IMR-90 (cell line): ENCODE results near the gene GOLIM4. TPM values are rescaled to one million over a fixed set of nuclear protein-coding genes. Genes with fewer than 3 reads are reported as not detected.

Experiments used
- ATAC-seq: fragments of 200-7000 bp; cut with Tn5 transposase; 2 replicates; pipeline ENCODE4 v1.9.1; 2020; ENCODE audit warnings: low read depth, mild to moderate bottlenecking, moderate library complexity
- BruUV-seq: library from RNA; stranded (reverse); fragments of 400-500 nt; replicated peaks from 2 replicates; lab custom pipeline; 2021; lab: Mats Ljungman, UMichigan
- CTCF ChIA-PET: fragments of 300-600 bp; formaldehyde crosslinking; extraction: SDS; loops from one replicate; lab custom pipeline; 2021; ENCODE audit warnings: antibody characterized with exemption; lab: Yijun Ruan, JAX
- POLR2A ChIA-PET: fragments of 300-600 bp; sonication (Branson Sonifier 250); formaldehyde crosslinking; loops from one replicate; lab custom pipeline; 2022; ENCODE audit warnings: antibody characterized with exemption; ENCODE audit not compliant: unreplicated experiment; lab: Charles Lee
- DNase-seq: peaks from one replicate; pipeline ENCODE4 v3.0.0; 2013
- H2AFZ ChIP-seq: replicated peaks from 2 replicates; pipeline ENCODE3; 2013; ENCODE audit warnings: low read length, mild to moderate bottlenecking; ENCODE audit not compliant: poor library complexity
- H2AK5ac ChIP-seq: 2 replicates; pipeline ENCODE4 v1.6.1; 2013; ENCODE audit warnings: low read depth, low read length, inconsistent platforms
- H2AK9ac ChIP-seq: replicated peaks from 2 replicates; pipeline ENCODE3; 2013; ENCODE audit warnings: mild to moderate bottlenecking, low read depth, low read length, moderate library complexity; ENCODE audit not compliant: poor library complexity
- H2BK120ac ChIP-seq: 2 replicates; pipeline ENCODE4 v1.6.1; 2013; ENCODE audit warnings: low read depth, low read length, inconsistent platforms
- H2BK15ac ChIP-seq: 3 replicates; pipeline ENCODE4 v1.6.1; 2013; ENCODE audit warnings: low read depth, low read length, inconsistent platforms
- H2BK20ac ChIP-seq: 2 replicates; pipeline ENCODE4 v1.6.1; 2013; ENCODE audit warnings: low read depth, mild to moderate bottlenecking, inconsistent platforms, low read length, moderate library complexity
- H2BK5ac ChIP-seq: 2 replicates; pipeline ENCODE4 v1.6.1; 2013; ENCODE audit warnings: mild to moderate bottlenecking, low read depth, low read length, inconsistent platforms; ENCODE audit not compliant: poor library complexity, severe bottlenecking
- H3K14ac ChIP-seq: replicated peaks from 2 replicates; pipeline ENCODE4 v1.6.1; 2013; ENCODE audit warnings: low read depth, low read length, inconsistent platforms
- H3K18ac ChIP-seq: 2 replicates; pipeline ENCODE4 v1.6.1; 2013; ENCODE audit warnings: low read depth, low read length, control low read depth
- H3K23ac ChIP-seq: 2 replicates; pipeline ENCODE4 v1.6.1; 2013; ENCODE audit warnings: low read depth, low read length, inconsistent platforms
- H3K27ac ChIP-seq: 2 replicates; pipeline ENCODE4 v1.5.1; 2013; ENCODE audit warnings: mild to moderate bottlenecking, control low read depth, low read length; ENCODE audit not compliant: insufficient read depth
- H3K27me3 ChIP-seq: 2 replicates; pipeline ENCODE4 v1.6.1; 2013; ENCODE audit warnings: low read length; ENCODE audit not compliant: control insufficient read depth, insufficient read depth
- H3K36me3 ChIP-seq: 2 replicates; pipeline ENCODE4 v1.6.1; 2013; ENCODE audit warnings: low read length, mixed read lengths; ENCODE audit not compliant: control insufficient read depth, insufficient read depth
- H3K4ac ChIP-seq: 2 replicates; pipeline ENCODE4 v1.6.1; 2013; ENCODE audit warnings: low read depth, low read length, inconsistent platforms
- H3K4me1 ChIP-seq: 2 replicates; pipeline ENCODE4 v1.6.1; 2013; ENCODE audit warnings: low read length, mixed read lengths; ENCODE audit not compliant: control insufficient read depth, insufficient read depth
- H3K4me2 ChIP-seq: 2 replicates; pipeline ENCODE4 v1.6.1; 2013; ENCODE audit warnings: low read depth, mild to moderate bottlenecking, control low read depth, low read length, moderate library complexity
- H3K4me3 ChIP-seq: 2 replicates; pipeline ENCODE4 v1.5.1; 2013; ENCODE audit warnings: low read depth, mild to moderate bottlenecking, control low read depth, low read length, moderate library complexity; ENCODE audit not compliant: insufficient read depth
- H3K56ac ChIP-seq: 2 replicates; pipeline ENCODE4 v1.6.1; 2013; ENCODE audit warnings: low read length, inconsistent platforms; ENCODE audit not compliant: insufficient read depth; ENCODE audit errors: extremely low read depth
- H3K79me1 ChIP-seq, 2 experiments: 2 replicates each; pipeline ENCODE4 v1.6.1; 2013; ENCODE audit warnings: low read length in 2 of 2, inconsistent platforms in 1 of 2, low read depth in 1 of 2
- H3K9ac ChIP-seq: 2 replicates; pipeline ENCODE4 v1.6.1; 2013; ENCODE audit warnings: low read depth, low read length, control low read depth
- H3K9me1 ChIP-seq: 2 replicates; pipeline ENCODE4 v1.6.1; 2013; ENCODE audit warnings: low read length, inconsistent platforms; ENCODE audit not compliant: insufficient read depth
- H3K9me3 ChIP-seq: 2 replicates; pipeline ENCODE4 v1.6.1; 2013; ENCODE audit warnings: low read length; ENCODE audit not compliant: control insufficient read depth, insufficient read depth
- H4K20me1 ChIP-seq: 2 replicates; pipeline ENCODE4 v1.6.1; 2013; ENCODE audit warnings: low read length, inconsistent platforms; ENCODE audit not compliant: insufficient read depth
- H4K5ac ChIP-seq: 2 replicates; pipeline ENCODE4 v1.6.1; 2013; ENCODE audit warnings: mild to moderate bottlenecking, low read depth, low read length, control low read depth
- H4K8ac ChIP-seq, 2 experiments: 2 replicates each; pipeline ENCODE4 v1.6.1; 2013; ENCODE audit warnings: low read depth in 2 of 2, low read length in 2 of 2, control low read depth in 1 of 2, inconsistent platforms in 1 of 2
- H4K91ac ChIP-seq: 2 replicates; pipeline ENCODE4 v1.6.1; 2013; ENCODE audit warnings: low read depth, low read length, inconsistent platforms; ENCODE audit not compliant: insufficient read depth
- CHD1 ChIP-seq: IDR thresholded peaks from 2 replicates; pipeline ENCODE4 v1.6.1; 2012; ENCODE audit warnings: low read depth, low read length, improper control_type of control experiment
- FOS ChIP-seq: fragments of 150-350 bp; IDR thresholded peaks from 2 replicates; pipeline ENCODE4 v1.6.1; 2016; ENCODE audit warnings: low read depth, low read length
- MAFK ChIP-seq: IDR thresholded peaks from 2 replicates; pipeline ENCODE4 v1.6.1; 2012; ENCODE audit warnings: low read depth, low read length, improper control_type of control experiment
- NFE2L2 ChIP-seq: fragments of 150-350 bp; IDR thresholded peaks from 2 replicates; pipeline ENCODE4 v1.6.1; 2016; ENCODE audit warnings: low read depth, mild to moderate bottlenecking, low read length
- POLR2A ChIP-seq: IDR thresholded peaks from 2 replicates; pipeline ENCODE4 v1.6.1; 2012; ENCODE audit warnings: mild to moderate bottlenecking, low read depth, low read length
- RAD21 ChIP-seq: IDR thresholded peaks from 2 replicates; pipeline ENCODE4 v1.6.1; 2012; ENCODE audit warnings: low read length, improper control_type of control experiment
- RCOR1 ChIP-seq: IDR thresholded peaks from 2 replicates; pipeline ENCODE4 v1.6.1; 2012; ENCODE audit warnings: mild to moderate bottlenecking, low read length, improper control_type of control experiment; ENCODE audit not compliant: insufficient replicate concordance
- RFX5 ChIP-seq: IDR thresholded peaks from 2 replicates; pipeline ENCODE4 v1.8.0; 2012; ENCODE audit warnings: low read depth, mild to moderate bottlenecking, low read length, moderate library complexity
- WGBS, 2 experiments: methylation state at CpG; one replicate each; pipeline versions ENCODE4 v1.1.5 to v1.1.7; 2013; ENCODE audit warnings: missing lambda C conversion rate in 2 of 2; ENCODE audit not compliant: insufficient read length in 1 of 2; ENCODE audit errors: extremely low coverage in 2 of 2; 5-methylcytosine and 5-hydroxymethylcytosine counted together
- dilution Hi-C: fragments of 300-500 bp; cut with HindIII; formaldehyde crosslinking; loops from one replicate; pipeline ENCODE4 v1.14.3; 2018; ENCODE audit warnings: low sequenced_read_pairs; ENCODE audit not compliant: unreplicated experiment
- in situ Hi-C: fragments of 300-500 bp; cut with MboI; formaldehyde crosslinking; loops from 3 replicates; pipeline ENCODE4 v1.14.3; 2019; ENCODE audit warnings: low sequenced_read_pairs, inconsistent platforms, mixed read lengths
- intact Hi-C: fragments of 100-400 bp; cut with micrococcal nuclease; formaldehyde crosslinking; loops from 2 replicates; pipeline ENCODE4 v1.10.0; 2022
- polyA plus RNA-seq, 3 experiments: library from polyadenylated mRNA; depleted of rRNA; stranded (reverse); fragments of >200 nt; gene quantifications; 2 replicates each; pipeline ENCODE4 v1.2.3, GENCODE V29; 2012; ENCODE audit warnings: low replicate concordance in 1 of 3
- total RNA-seq: library from RNA; depleted of rRNA; stranded (reverse); fragments of >200 nt; gene quantifications from 2 replicates; pipeline ENCODE4 v1.2.3, GENCODE V29; 2012

Gene GOLIM4
- total and polyA plus RNA-seq, 2 of the 4 experiments (the other 2 are of a cell fraction), result 44.6 to 71.2 TPM

GRCh38 chr3:168102735-168103410, 7.1 kb upstream of the GOLIM4 start:
- Histone ChIP-seq H3K9me3 (no peaks in the 10 kb centered on the region), H3K56ac (no peak overlapping the region), H4K91ac (no peak overlapping the region), H2BK120ac (no peak overlapping the region), H2BK20ac (no peak overlapping the region), H3K14ac (no peak overlapping the region), H2AK9ac (no peak overlapping the region), H3K9me1 (no peaks in the 10 kb centered on the region), H2AK5ac (no peak overlapping the region), H3K4me3 (no peak overlapping the region), H4K20me1 (no peaks in the 10 kb centered on the region), H3K18ac (no peak overlapping the region), H3K36me3 (no peaks in the 10 kb centered on the region), H2BK15ac (no peak overlapping the region), H3K27ac (no peak overlapping the region), H3K23ac (no peak overlapping the region), H3K4ac (no peak overlapping the region), H3K4me1 (no peaks in the 10 kb centered on the region), H2BK5ac (no peak overlapping the region), H2AFZ (no peak overlapping the region), H4K5ac (no peak overlapping the region), H3K79me1 (no peaks in the 10 kb centered on the region), H3K27me3 (no peaks in the 10 kb centered on the region), H3K9ac (no peak overlapping the region), H4K8ac (no peak overlapping the region), H3K4me2 (no peak overlapping the region)
- intact Hi-C loops, result loop anchor here (5.0 kb wide), 1 partner anchor 34 kb away; no protein-coding TSS in a partner anchor
- ATAC-seq (no peak), DNase-seq (no peak)
- CTCF ChIA-PET, result no interaction called here
- dilution Hi-C loops, result no loop called here
- no TSS peak for BruUV-seq
- POLR2A ChIA-PET, result no interaction called here
- in situ Hi-C loops, result no loop called here
- TF ChIP-seq RCOR1, result no peak
- no peak for TF ChIP-seq POLR2A
- TF ChIP-seq RFX5, result no peak
- TF ChIP-seq CHD1, result no peak
- no peak for TF ChIP-seq RAD21
- no peak for TF ChIP-seq FOS
- no peak for TF ChIP-seq NFE2L2
- TF ChIP-seq MAFK, result no peak
- 100% methylated on average over 1 of the region's 4 CpGs; no CpG with 5 or more reads in 1 of the 2 experiments for WGBS, 2 experiments
